OCI-LY7 (cell line): ENCODE results near the gene LINGO3. TPM values are rescaled to one million over a fixed set of nuclear protein-coding genes. Genes with fewer than 3 reads are reported as not detected.

ENCODE experiments used
- BruUV-seq: library from RNA; stranded (reverse); fragments of 400-500 nt; replicated peaks from 2 replicates; lab custom pipeline; 2021; lab: Mats Ljungman, UMichigan
- CTCF ChIA-PET: fragments of 300-600 bp; sonication (Branson Sonifier 250); formaldehyde crosslinking; loops from one replicate; lab custom pipeline; 2022; ENCODE audit warnings: antibody characterized with exemption; ENCODE audit not compliant: unreplicated experiment; lab: Charles Lee
- POLR2A ChIA-PET: fragments of 300-600 bp; sonication (Branson Sonifier 250); formaldehyde crosslinking; loops from one replicate; lab custom pipeline; 2022; ENCODE audit warnings: antibody characterized with exemption; lab: Charles Lee
- DNase-seq: peaks from one replicate; pipeline ENCODE4 v3.0.0-alpha.2; 2015; ENCODE audit warnings: low spot score
- H2AFZ ChIP-seq: fragments of 200-600 bp; sonication (generic), shearing (Covaris generic); 2 replicates; pipeline ENCODE4 v1.6.1; 2014; ENCODE audit warnings: mild to moderate bottlenecking, antibody characterized with exemption, low read length, moderate library complexity
- H3K27ac ChIP-seq: fragments of 200-600 bp; sonication (generic); 2 replicates; pipeline ENCODE4 v1.5.1; 2014; ENCODE audit warnings: mixed run types, low read depth, mild to moderate bottlenecking, moderate library complexity, low read length, inconsistent platforms; ENCODE audit not compliant: poor library complexity, severe bottlenecking
- H3K36me3 ChIP-seq: fragments of 200-600 bp; sonication (generic); 2 replicates; pipeline ENCODE4 v1.6.1; 2014; ENCODE audit warnings: mild to moderate bottlenecking, antibody characterized with exemption, low read length, moderate library complexity, mixed read lengths; ENCODE audit not compliant: insufficient read depth
- H3K4me1 ChIP-seq: fragments of 200-600 bp; sonication (generic); 2 replicates; pipeline ENCODE4 v1.5.1; 2014; ENCODE audit warnings: mild to moderate bottlenecking, low read length; ENCODE audit not compliant: insufficient read depth, poor library complexity, severe bottlenecking
- H3K4me2 ChIP-seq: fragments of 200-600 bp; sonication (generic); 2 replicates; pipeline ENCODE4 v1.6.1; 2014; ENCODE audit warnings: mild to moderate bottlenecking, low read length
- H3K4me3 ChIP-seq: fragments of 200-600 bp; sonication (generic); 2 replicates; pipeline ENCODE4 v1.5.1; 2014; ENCODE audit warnings: mild to moderate bottlenecking, low read depth, low read length; ENCODE audit not compliant: poor library complexity, severe bottlenecking
- H3K79me2 ChIP-seq: fragments of 200-600 bp; sonication (generic); 2 replicates; pipeline ENCODE4 v1.6.1; 2016; ENCODE audit warnings: low read depth, mild to moderate bottlenecking, low read length, moderate library complexity, mixed read lengths; ENCODE audit not compliant: insufficient read depth
- H3K9me2 ChIP-seq: fragments of 200-600 bp; sonication (generic); 2 replicates; pipeline ENCODE4 v1.6.1; 2016; ENCODE audit warnings: mild to moderate bottlenecking, low read length, mixed read lengths; ENCODE audit not compliant: insufficient read depth
- H3K9me3 ChIP-seq: fragments of 200-600 bp; sonication (generic); 2 replicates; pipeline ENCODE4 v1.6.1; 2014; ENCODE audit warnings: mild to moderate bottlenecking, mixed run types, low read length, mixed read lengths
- H4K20me1 ChIP-seq: fragments of 200-600 bp; sonication (generic); 2 replicates; pipeline ENCODE4 v1.6.1; 2014; ENCODE audit warnings: mild to moderate bottlenecking, antibody characterized with exemption, low read length, moderate library complexity, mixed read lengths; ENCODE audit not compliant: insufficient read depth
- EZH2phosphoT487 ChIP-seq: fragments of 200-600 bp; sonication (generic); IDR thresholded peaks from 2 replicates; pipeline ENCODE4 v1.6.1; 2018; ENCODE audit warnings: low read depth, borderline replicate concordance, mild to moderate bottlenecking, mixed run types, antibody characterized with exemption, low read length, moderate library complexity, mixed read lengths
- intact Hi-C: fragments of 100-400 bp; cut with micrococcal nuclease; formaldehyde crosslinking; loops from one replicate; pipeline ENCODE4 v1.10.0; 2022; ENCODE audit not compliant: unreplicated experiment
- total RNA-seq, 2 experiments: library from RNA; depleted of rRNA in 1 of 2; stranded (reverse); fragments of >200 nt in 1 of 2; shearing (Covaris generic) in 1 of 2; gene quantifications; 2 replicates each; pipeline ENCODE4 v1.2.3, GENCODE V29; 2014 to 2022
- TF ChIP-seq, protein P1 (sequence below): fragments of 200-600 bp; sonication (generic); conservative IDR thresholded peaks from 2 replicates; pipeline ENCODE4 v1.5.1; 2014; ENCODE audit warnings: mild to moderate bottlenecking, antibody characterized with exemption, low read length, moderate library complexity, mixed read lengths

The LINGO3 gene
- total RNA-seq, 2 experiments from 2014 or later = 0.13 to 0.38 TPM

GRCh38 chr19:2315818-2316353, 7.9 kb upstream of the LINGO3 start:
- Histone ChIP-seq H3K4me3 (no peak overlapping the region), H3K27ac (no peak overlapping the region), H3K4me1 (peaks cover 23% of the 10 kb centered on the region), H3K9me3 (peaks cover 19% of the 10 kb centered on the region), H3K79me2 (no peaks in the 10 kb centered on the region), H2AFZ (no peak overlapping the region), H3K36me3 (peaks cover 4% of the 10 kb centered on the region; the same call in 1 of the 2 replicates), H3K9me2 (no peaks in the 10 kb centered on the region), H4K20me1 (no peaks in the 10 kb centered on the region), H3K4me2 (no peak overlapping the region)
- TF ChIP-seq EZH2phosphoT487 = no peak
- TF ChIP-seq, protein P1, sequence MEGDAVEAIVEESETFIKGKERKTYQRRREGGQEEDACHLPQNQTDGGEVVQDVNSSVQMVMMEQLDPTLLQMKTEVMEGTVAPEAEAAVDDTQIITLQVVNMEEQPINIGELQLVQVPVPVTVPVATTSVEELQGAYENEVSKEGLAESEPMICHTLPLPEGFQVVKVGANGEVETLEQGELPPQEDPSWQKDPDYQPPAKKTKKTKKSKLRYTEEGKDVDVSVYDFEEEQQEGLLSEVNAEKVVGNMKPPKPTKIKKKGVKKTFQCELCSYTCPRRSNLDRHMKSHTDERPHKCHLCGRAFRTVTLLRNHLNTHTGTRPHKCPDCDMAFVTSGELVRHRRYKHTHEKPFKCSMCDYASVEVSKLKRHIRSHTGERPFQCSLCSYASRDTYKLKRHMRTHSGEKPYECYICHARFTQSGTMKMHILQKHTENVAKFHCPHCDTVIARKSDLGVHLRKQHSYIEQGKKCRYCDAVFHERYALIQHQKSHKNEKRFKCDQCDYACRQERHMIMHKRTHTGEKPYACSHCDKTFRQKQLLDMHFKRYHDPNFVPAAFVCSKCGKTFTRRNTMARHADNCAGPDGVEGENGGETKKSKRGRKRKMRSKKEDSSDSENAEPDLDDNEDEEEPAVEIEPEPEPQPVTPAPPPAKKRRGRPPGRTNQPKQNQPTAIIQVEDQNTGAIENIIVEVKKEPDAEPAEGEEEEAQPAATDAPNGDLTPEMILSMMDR = peak; percentile 37; the same call in 1 of the 2 replicates
- no TSS peak for BruUV-seq
- ChIA-PET CTCF (no interaction called here), POLR2A (no interaction called here)
- peak; percentile 37 for DNase-seq
- intact Hi-C loops = loop anchor here (5.0 kb wide), 1 partner anchor 159 kb away; no protein-coding TSS in a partner anchor

GRCh38 chr19:2315121-2315817, 7.3 kb upstream of the LINGO3 start:
- POLR2A ChIA-PET = no interaction called here
- Histone ChIP-seq H3K9me3 (peaks cover 19% of the 10 kb centered on the region), H4K20me1 (no peaks in the 10 kb centered on the region), H2AFZ (no peak overlapping the region), H3K9me2 (no peaks in the 10 kb centered on the region), H3K27ac (no peak overlapping the region), H3K4me3 (no peak overlapping the region), H3K4me1 (peaks cover 23% of the 10 kb centered on the region), H3K4me2 (no peak overlapping the region), H3K36me3 (no peaks in the 10 kb centered on the region), H3K79me2 (no peaks in the 10 kb centered on the region)
- TF ChIP-seq, protein P1 = no peak
- no peak for TF ChIP-seq EZH2phosphoT487
- DNase-seq = no peak
- no TSS peak for BruUV-seq
- CTCF ChIA-PET = no interaction called here
- intact Hi-C loops = loop anchor here (5.0 kb wide), 1 partner anchor 158 kb away; no protein-coding TSS in a partner anchor
